HepG2 (cell line): ENCODE data around the gene SMC1A. TPM values are rescaled to one million over a fixed set of nuclear protein-coding genes. Genes with fewer than 3 reads are reported as not detected.

Experiments
- ATAC-seq: fragments of 200-7000 bp; cut with Tn5 transposase; 3 replicates; pipeline ENCODE4 v1.9.1; 2020; ENCODE audit warnings: mild to moderate bottlenecking, moderate library complexity
- BruUV-seq: library from RNA; stranded (reverse); fragments of 400-500 nt; replicated peaks from 2 replicates; lab custom pipeline; 2021; lab: Mats Ljungman, UMichigan
- CTCF ChIA-PET: fragments of 300-600 bp; formaldehyde crosslinking; extraction: SDS; loops from one replicate; lab custom pipeline; 2021; ENCODE audit warnings: low total read pairs, inconsistent platforms, low intra/inter-chr PET ratio; lab: Yijun Ruan, JAX
- POLR2A ChIA-PET: fragments of 350-600 bp; sonication (Branson Sonifier 250); formaldehyde crosslinking; loops from one replicate; lab custom pipeline; 2020; ENCODE audit warnings: antibody characterized with exemption, inconsistent platforms; lab: Yijun Ruan, JAX
- DNase-seq: peaks from one replicate; pipeline ENCODE4 v3.0.0-alpha.2; 2015; ENCODE audit warnings: low spot score
- FAIRE-seq: peaks from 3 replicates; lab custom pipeline; 2011; peaks lifted over from hg19 to GRCh38; lab: Jason Lieb, UNC
- H2AFZ ChIP-seq: one replicate; pipeline ENCODE4 v1.6.1; 2011; ENCODE audit warnings: low read length, inconsistent platforms
- H3K27ac ChIP-seq: fragments of 300-600 bp; 3 replicates; pipeline ENCODE4 v1.8.0; 2011; ENCODE audit warnings: mixed run types, mild to moderate bottlenecking, mixed read lengths, low read length, inconsistent platforms; ENCODE audit not compliant: insufficient read depth; ENCODE audit errors: extremely low read length
- H3K27me3 ChIP-seq, 2 experiments: fragments of 200-600 bp in 1 of 2; 2 replicates in 1 of 2; 3 replicates in 1 of 2; pipeline versions ENCODE4 v1.6.0 to v1.8.0; 2011; ENCODE audit warnings: low read length in 2 of 2, mild to moderate bottlenecking in 2 of 2, moderate library complexity in 2 of 2, inconsistent platforms in 1 of 2; ENCODE audit not compliant: insufficient read depth in 2 of 2, control insufficient read depth in 1 of 2
- H3K36me3 ChIP-seq, 2 experiments: fragments of 200-600 bp in 1 of 2; replicated peaks in 1 of 2; 2 replicates in 1 of 2; 3 replicates in 1 of 2; pipeline versions ENCODE4 v1.5.1 to v1.8.0; 2011; ENCODE audit warnings: low read length in 2 of 2, inconsistent platforms in 1 of 2; ENCODE audit not compliant: insufficient read depth in 2 of 2, control insufficient read depth in 1 of 2
- H3K4me1 ChIP-seq: 2 replicates; pipeline ENCODE4 v1.5.1; 2012; ENCODE audit warnings: low read length, inconsistent platforms; ENCODE audit not compliant: insufficient read depth
- H3K4me2 ChIP-seq: 2 replicates; pipeline ENCODE4 v1.6.0; 2011; ENCODE audit warnings: low read depth, low read length, inconsistent platforms
- H3K4me3 ChIP-seq, 3 experiments: fragments of 200-600 bp in 1 of 3; sonication (generic), shearing (Covaris generic) in 1 of 3; replicated peaks in 1 of 3; 2 replicates each; pipeline ENCODE4 v1.5.1; 2011 to 2016; ENCODE audit warnings: low read length in 3 of 3, inconsistent platforms in 2 of 3, low read depth in 2 of 3, mild to moderate bottlenecking in 2 of 3, control low read depth in 1 of 3, mixed read lengths in 1 of 3; ENCODE audit not compliant: insufficient read depth in 1 of 3
- H3K79me2 ChIP-seq: one replicate; pipeline ENCODE4 v1.6.1; 2011; ENCODE audit warnings: low read length, inconsistent platforms; ENCODE audit not compliant: insufficient read depth
- H3K9ac ChIP-seq: 2 replicates; pipeline ENCODE4 v1.6.0; 2011; ENCODE audit warnings: mild to moderate bottlenecking, low read depth, low read length, inconsistent platforms; ENCODE audit not compliant: insufficient read depth
- H3K9me3 ChIP-seq: 2 replicates; pipeline ENCODE4 v1.5.1; 2012; ENCODE audit warnings: mild to moderate bottlenecking, low read length
- H4K20me1 ChIP-seq: 2 replicates; pipeline ENCODE4 v1.6.0; 2011; ENCODE audit warnings: inconsistent platforms, mild to moderate bottlenecking, low read length, moderate library complexity; ENCODE audit not compliant: insufficient read depth
- E2F5 ChIP-seq: sonication (generic); formaldehyde crosslinking; conservative IDR thresholded peaks from 2 replicates; pipeline ENCODE4 v1.4.0; 2020; ENCODE audit warnings: missing genetic modification reagents
- HES4 ChIP-seq: sonication (generic); formaldehyde crosslinking; IDR thresholded peaks from 2 replicates; pipeline ENCODE4 v1.9.0; 2021; ENCODE audit warnings: mild to moderate bottlenecking, missing genetic modification reagents, borderline replicate concordance
- HMG20A ChIP-seq: IDR thresholded peaks from 2 replicates; pipeline ENCODE4 v1.6.1; 2016; ENCODE audit warnings: borderline replicate concordance
- NFAT5 ChIP-seq: sonication (generic); formaldehyde crosslinking; IDR thresholded peaks from 2 replicates; pipeline ENCODE4 v1.4.0; 2020; ENCODE audit warnings: missing genetic modification reagents
- SETDB1 ChIP-seq: sonication (generic); formaldehyde crosslinking; IDR thresholded peaks from 2 replicates; pipeline ENCODE4 v1.5.1; 2020; ENCODE audit warnings: missing genetic modification reagents, mild to moderate bottlenecking, borderline replicate concordance
- ZNF121 ChIP-seq: sonication (generic); formaldehyde crosslinking; IDR thresholded peaks from 2 replicates; pipeline ENCODE4 v1.5.0; 2020; ENCODE audit warnings: mild to moderate bottlenecking, missing genetic modification reagents
- ZNF383 ChIP-seq: sonication (generic); formaldehyde crosslinking; IDR thresholded peaks from 2 replicates; pipeline ENCODE4 v1.4.0; 2020; ENCODE audit warnings: missing genetic modification reagents, mild to moderate bottlenecking, borderline replicate concordance
- ZNF562 ChIP-seq: sonication (generic); formaldehyde crosslinking; IDR thresholded peaks from 2 replicates; pipeline ENCODE4 v1.8.0; 2022; ENCODE audit warnings: missing genetic modification reagents, borderline replicate concordance
- ZNF609 ChIP-seq: sonication (generic); formaldehyde crosslinking; IDR thresholded peaks from 2 replicates; pipeline ENCODE4 v1.4.0; 2020; ENCODE audit warnings: mild to moderate bottlenecking, missing genetic modification reagents, borderline replicate concordance
- ZNF775 ChIP-seq: sonication (generic); formaldehyde crosslinking; IDR thresholded peaks from 2 replicates; pipeline ENCODE4 v1.4.0; 2020; ENCODE audit warnings: missing genetic modification reagents, mild to moderate bottlenecking, moderate library complexity, borderline replicate concordance
- ZNF776 ChIP-seq: sonication (generic); formaldehyde crosslinking; IDR thresholded peaks from 2 replicates; pipeline ENCODE4 v1.4.0; 2020; ENCODE audit warnings: mild to moderate bottlenecking, missing genetic modification reagents
- WGBS: methylation state at CpG from one replicate; pipeline ENCODE4 v1.1.6; 2017; ENCODE audit warnings: low lambda C conversion rate; 5-methylcytosine and 5-hydroxymethylcytosine counted together
- in situ Hi-C: cut with HindIII; loops from 2 replicates; pipeline ENCODE4 v1.10.0; 2017; ENCODE audit warnings: low pct_unique_long_range_greater_than_20kb; ENCODE audit not compliant: extremely low pct_ligation_motif_present
- intact Hi-C: fragments of 100-400 bp; cut with micrococcal nuclease; formaldehyde crosslinking; loops from one replicate; pipeline ENCODE4 v1.10.0; 2022; ENCODE audit not compliant: unreplicated experiment
- polyA plus RNA-seq, 8 experiments: library from polyadenylated mRNA; depleted of rRNA in 3 of 8; stranded (reverse) in 7 of 8; unstranded in 1 of 8; fragments of >200 nt; fragmentation: Illumina TruSeq in 4 of 8; extraction: Trizol in 4 of 8; gene quantifications; 2 replicates each; pipeline versions ENCODE4 v1.2.1 to v1.2.3, GENCODE V29; 2011 to 2016; ENCODE audit warnings: low read depth in 4 of 8, missing spikeins in 1 of 8, mixed read lengths in 1 of 8; ENCODE audit not compliant: insufficient read depth in 1 of 8
- total RNA-seq, 5 experiments: library from RNA; depleted of rRNA; stranded (reverse); fragments of >200 nt; fragmentation: Illumina TruSeq; extraction: Trizol; gene quantifications; 2 replicates each; pipeline ENCODE4 v1.2.3, GENCODE V29; 2016; ENCODE audit warnings: low read depth in 1 of 5

SMC1A gene
- total and polyA plus RNA-seq, 2 of the 13 experiments (the other 11 are each of a cell fraction or from before 2014, with no cell fraction given): 9.4 to 46.6 TPM

GRCh38 chrX:53422086-53422860 lies at the start of gene SMC1A (continued):
- TF ChIP-seq E2F5 (CRISPR knock-in tag): peak; percentile 91
- TF ChIP-seq HES4 (CRISPR knock-in tag): no peak
- TF ChIP-seq ZNF776 (CRISPR knock-in tag): peak; percentile 46; the same call in 1 of the 2 replicates
- no peak for TF ChIP-seq ZNF775 (CRISPR knock-in tag)
- TF ChIP-seq HMG20A (CRISPR knock-in tag): no peak
- TF ChIP-seq ZNF562: no peak
- no peak for TF ChIP-seq SETDB1
- TF ChIP-seq ZNF383 (CRISPR knock-in tag): no peak

GRCh38 chrX:53471346-53471745 lies 48.9 kb upstream of the SMC1A start:
- Histone ChIP-seq H3K9ac (no peak overlapping the region), H3K9me3 (no peaks in the 10 kb centered on the region), H3K4me2 (no peak overlapping the region), H3K27ac (no peak overlapping the region), H4K20me1 (no peaks in the 10 kb centered on the region), H3K4me3 (no peak overlapping the region), H2AFZ (no peak overlapping the region), H3K36me3 (no peaks in the 10 kb centered on the region), H3K27me3 (no peaks in the 10 kb centered on the region), H3K79me2 (no peaks in the 10 kb centered on the region), H3K4me1 (no peaks in the 10 kb centered on the region)
- FAIRE-seq (no peak), ATAC-seq (no peak), DNase-seq (no peak)
- in situ Hi-C loops (no loop called here), intact Hi-C loops (no loop called here)
- BruUV-seq: no TSS peak
- ChIA-PET CTCF (no interaction called here), POLR2A (no interaction called here)
- 87% methylated on average over 1 of the region's 3 CpGs for WGBS
- no peak for TF ChIP-seq ZNF609 (CRISPR knock-in tag)
- no peak for TF ChIP-seq ZNF121
- no peak for TF ChIP-seq NFAT5
